ENCODE results near the gene ACAA1. TPM values are rescaled to one million over a fixed set of nuclear protein-coding genes. Genes with fewer than 3 reads are reported as not detected.
"Not testable (repeated sequence)": the region's sequence is repeated elsewhere in the genome, so short reads cannot be mapped to it uniquely, and the experiment has no call there.

The ACAA1 gene
- total and polyA plus RNA-seq, 2 donors (not counting 1 experiment from before 2014, with no cell fraction given) = 98.4 to 143 TPM

GRCh38 chr3:38136393-38136776, 542 bp downstream of the ACAA1 start:
- H3K4me3 ChIP-seq (ENCODE audit: control extremely low read depth in 1 of 5, extremely low read depth in 1 of 5, insufficient read depth in 1 of 5, low read depth in 2 of 5, low read length in 4 of 5) = peak overlapping the region; percentile 84 to 98 (median 92)
- H2AFZ ChIP-seq (ENCODE audit: insufficient read depth, low read depth, low read length, poor library complexity, severe bottlenecking) = peak overlapping the region; percentile 99
- Mint-ChIP-seq H3K9me3 (ENCODE audit: insufficient read depth) (no peaks in the 10 kb centered on the region), H3K27me3 (no peaks in the 10 kb centered on the region), H3K4me3 (peak overlapping the region; percentile 92), H3K27ac (peak overlapping the region; percentile 94), H3K4me1 (peaks cover 60% of the 10 kb centered on the region)
- ChIA-PET CTCF (interaction anchor here (0.8 to 4.9 kb wide), 6 partner anchors 12 to 162 kb away, joined by 3 to 41 read pairs (median 5); partner anchors contain the start of gene OXSR1), POLR2A (interaction anchor here (4.1 kb wide), 1 partner anchor 29 kb away, joined by 75 read pairs; the partner anchor contains the start of gene OXSR1)
- H3K4me1 ChIP-seq (ENCODE audit: control insufficient read depth in 2 of 2, insufficient read depth in 2 of 2, low read length in 2 of 2) = peaks cover 39 to 49% of the 10 kb centered on the region in 2 donors
- 0% methylated on average over 19 of the region's 20 CpGs for WGBS (ENCODE audit: insufficient coverage)
- no peak for ATAC-seq (ENCODE audit: low read depth)
- no peaks in the 10 kb centered on the region for H3K9me3 ChIP-seq (ENCODE audit: control extremely low read depth in 1 of 3, control insufficient read depth in 2 of 3, insufficient read depth in 1 of 3, low read length in 2 of 3)
- H3K9ac ChIP-seq (ENCODE audit: low read length) = peak overlapping the region; percentile 95
- intact Hi-C loops (cut with micrococcal nuclease) = loop anchor here (5.0 to 10.0 kb wide), 4 partner anchors 211 to 1271 kb away; partner anchors contain the start of genes GORASP1, RPSA, SLC25A38 and TTC21A
- H3K79me2 ChIP-seq (ENCODE audit: control insufficient read depth, insufficient read depth, low read length) = peaks cover 74% of the 10 kb centered on the region
- peaks cover 33% of the 10 kb centered on the region for H4K20me1 ChIP-seq (ENCODE audit: control insufficient read depth, insufficient read depth, low read length, poor library complexity, severe bottlenecking)
- H3K27ac ChIP-seq (ENCODE audit: low read length in 2 of 2) = peak overlapping the region; percentile 35 to 85
- peak overlapping the region; percentile 88 for H3K4me2 ChIP-seq (replicated peaks; ENCODE audit: low read depth, low read length, poor library complexity, severe bottlenecking)
- DNase-seq = no peak
- TF ChIP-seq CTCF (IDR thresholded peaks at IDR 0.05) = no peak
- no peaks in the 10 kb centered on the region for H3K27me3 ChIP-seq (replicated peaks in 1 of 4; ENCODE audit: control extremely low read depth in 1 of 4, control insufficient read depth in 3 of 4, insufficient read depth in 4 of 4, low read length in 3 of 4)
- peaks cover 1 to 38% of the 10 kb centered on the region in 2 experiments for H3K36me3 ChIP-seq (replicated peaks in 1 of 2; ENCODE audit: control extremely low read depth in 1 of 2, control insufficient read depth in 1 of 2, extremely low read depth in 1 of 2, insufficient read depth in 2 of 2, low read length in 1 of 2)

- peaks cover 76% of the 10 kb centered on the region for H3K79me2 ChIP-seq (ENCODE audit: control insufficient read depth, insufficient read depth, low read length)
- POLR2A ChIA-PET = interaction anchor here (4.1 kb wide), 1 partner anchor 29 kb away, joined by 75 read pairs; the partner anchor contains the start of gene OXSR1
- peak overlapping the region; percentile 99 for H2AFZ ChIP-seq (ENCODE audit: insufficient read depth, low read depth, low read length, poor library complexity, severe bottlenecking)
- H3K36me3 ChIP-seq (replicated peaks in 1 of 2; ENCODE audit: control extremely low read depth in 1 of 2, control insufficient read depth in 1 of 2, extremely low read depth in 1 of 2, insufficient read depth in 2 of 2, low read length in 1 of 2) = peaks cover 1 to 38% of the 10 kb centered on the region in 2 experiments
- H3K27me3 ChIP-seq (replicated peaks in 1 of 4; ENCODE audit: control extremely low read depth in 1 of 4, control insufficient read depth in 3 of 4, insufficient read depth in 4 of 4, low read length in 3 of 4); H3K9me3 ChIP-seq (ENCODE audit: control extremely low read depth in 1 of 3, control insufficient read depth in 2 of 3, insufficient read depth in 1 of 3, low read length in 2 of 3); H3K9me3 Mint-ChIP-seq (ENCODE audit: insufficient read depth); ATAC-seq (ENCODE audit: low read depth); H3K27me3 Mint-ChIP-seq: not testable (repeated sequence)
- 0% methylated on average over 2 of the region's 10 CpGs for WGBS (ENCODE audit: insufficient coverage)
- DNase-seq = peak; percentile 47
- H3K4me3 Mint-ChIP-seq = peak overlapping the region; percentile 92
- H3K4me2 ChIP-seq (replicated peaks; ENCODE audit: low read depth, low read length, poor library complexity, severe bottlenecking) = peak overlapping the region; percentile 88
- intact Hi-C loops (cut with micrococcal nuclease) = loop anchor here (5.0 to 10.0 kb wide), 4 partner anchors 212 to 1272 kb away; partner anchors contain the start of genes GORASP1, RPSA, SLC25A38 and TTC21A
- H3K4me1 ChIP-seq (ENCODE audit: control insufficient read depth in 2 of 2, insufficient read depth in 2 of 2, low read length in 2 of 2) = peaks cover 34 to 49% of the 10 kb centered on the region in 2 donors
- peak overlapping the region; percentile 84 to 98 (median 92) for H3K4me3 ChIP-seq (ENCODE audit: control extremely low read depth in 1 of 5, extremely low read depth in 1 of 5, insufficient read depth in 1 of 5, low read depth in 2 of 5, low read length in 4 of 5)
- H3K9ac ChIP-seq (ENCODE audit: low read length) = peak overlapping the region; percentile 95
- peak overlapping the region; percentile 94 for H3K27ac Mint-ChIP-seq
- CTCF ChIA-PET = interaction anchor here (1.2 to 4.9 kb wide), 3 partner anchors 12 to 161 kb away, joined by 3 to 41 read pairs (median 7); partner anchors contain the start of gene OXSR1
- H4K20me1 ChIP-seq (ENCODE audit: control insufficient read depth, insufficient read depth, low read length, poor library complexity, severe bottlenecking) = peaks cover 36% of the 10 kb centered on the region
- peaks cover 56% of the 10 kb centered on the region for H3K4me1 Mint-ChIP-seq
- H3K27ac ChIP-seq (ENCODE audit: low read length in 2 of 2) = peak overlapping the region; percentile 35 to 85
These were observed 1.2 kb downstream of the ACAA1 start for GRCh38 chr3:38135621-38136277.

GRCh38 chr3:38134517-38135143, 2.3 kb downstream of the ACAA1 start:
- H2AFZ ChIP-seq (ENCODE audit: insufficient read depth, low read depth, low read length, poor library complexity, severe bottlenecking); H3K4me3 ChIP-seq (ENCODE audit: control extremely low read depth in 1 of 5, extremely low read depth in 1 of 5, insufficient read depth in 1 of 5, low read depth in 2 of 5, low read length in 4 of 5); POLR2A ChIA-PET; H3K27me3 Mint-ChIP-seq; H3K9me3 Mint-ChIP-seq (ENCODE audit: insufficient read depth); H3K4me2 ChIP-seq (replicated peaks; ENCODE audit: low read depth, low read length, poor library complexity, severe bottlenecking); H3K27me3 ChIP-seq (replicated peaks in 1 of 4; ENCODE audit: control extremely low read depth in 1 of 4, control insufficient read depth in 3 of 4, insufficient read depth in 4 of 4, low read length in 3 of 4); H3K9me3 ChIP-seq (ENCODE audit: control extremely low read depth in 1 of 3, control insufficient read depth in 2 of 3, insufficient read depth in 1 of 3, low read length in 2 of 3); ATAC-seq (ENCODE audit: low read depth); H3K27ac ChIP-seq (ENCODE audit: low read length in 2 of 2); CTCF ChIA-PET; DNase-seq; H3K9ac ChIP-seq (ENCODE audit: low read length): not testable (repeated sequence)
- H3K4me3 Mint-ChIP-seq = peak overlapping the region; percentile 92
- Histone ChIP-seq H3K4me1 (ENCODE audit: control insufficient read depth in 2 of 2, insufficient read depth in 2 of 2, low read length in 2 of 2) (peaks cover 22 to 38% of the 10 kb centered on the region in 2 donors), H3K36me3 (replicated peaks in 1 of 2; ENCODE audit: control extremely low read depth in 1 of 2, control insufficient read depth in 1 of 2, extremely low read depth in 1 of 2, insufficient read depth in 2 of 2, low read length in 1 of 2) (peaks cover 5 to 48% of the 10 kb centered on the region in 2 experiments), H4K20me1 (ENCODE audit: control insufficient read depth, insufficient read depth, low read length, poor library complexity, severe bottlenecking) (peaks cover 36% of the 10 kb centered on the region), H3K79me2 (ENCODE audit: control insufficient read depth, insufficient read depth, low read length) (peaks cover 79% of the 10 kb centered on the region)
- peak overlapping the region; percentile 94 for H3K27ac Mint-ChIP-seq
- peaks cover 47% of the 10 kb centered on the region for H3K4me1 Mint-ChIP-seq
- intact Hi-C loops (cut with micrococcal nuclease) = loop anchor here (5.0 to 10.0 kb wide), 4 partner anchors 213 to 1273 kb away; partner anchors contain the start of genes GORASP1, RPSA, SLC25A38 and TTC21A
- whole genome bisulfite sequencing (ENCODE audit: insufficient coverage) = 97% methylated on average over 9 of the region's 10 CpGs

Measured in B cell (primary cell).